ENCODE data around the gene CAMK2A. TPM values are rescaled to one million over a fixed set of nuclear protein-coding genes. Genes with fewer than 3 reads are reported as not detected.

Gene CAMK2A
- total RNA-seq, 1 experiment from 2014 or later: 0.13 TPM

GRCh38 chr5:150321211-150321610 is 31.6 kb upstream of the CAMK2A start:
- no TSS peak for BruUV-seq (replicated peaks)
- Histone ChIP-seq H3K36me3 (ENCODE audit: low read depth) (no peaks in the 10 kb centered on the region), H3K9me2 (ENCODE audit: insufficient read depth) (no peaks in the 10 kb centered on the region), H3K4me3 (no peak overlapping the region), H3F3A (ENCODE audit: insufficient read depth, low read depth) (peaks cover 54% of the 10 kb centered on the region), H3K9me3 (ENCODE audit: insufficient read depth, low read depth) (no peaks in the 10 kb centered on the region), H4K20me1 (ENCODE audit: insufficient read depth) (no peaks in the 10 kb centered on the region), H3K4me1 (replicated peaks; ENCODE audit: insufficient read depth) (peaks cover 70% of the 10 kb centered on the region), H3K27me3 (ENCODE audit: insufficient read depth, low read depth) (no peaks in the 10 kb centered on the region), H2AFZ (no peak overlapping the region), H3K4me2 (peak overlapping the region; percentile 68), H3K27ac (peak overlapping the region; percentile 81), H3K79me2 (ENCODE audit: low read depth) (no peaks in the 10 kb centered on the region)
- ChIA-PET POLR2A (ENCODE audit: unreplicated experiment) (interaction anchor here (0.6 kb wide), 1 partner anchor 774 kb away, joined by 4 read pairs; no protein-coding TSS in a partner anchor), CTCF (no interaction called here)
- no peak for DNase-seq
- TF ChIP-seq CTCF (conservative IDR thresholded peaks at IDR 0.05): no peak
- TF ChIP-seq EZH2 (IDR thresholded peaks at IDR 0.05; ENCODE audit: low read depth): no peak
- intact Hi-C loops (cut with micrococcal nuclease; ENCODE audit: unreplicated experiment): loop anchor here (2.0 to 5.0 kb wide), 2 partner anchors 30 to 59 kb away; no protein-coding TSS in a partner anchor

DNA sequence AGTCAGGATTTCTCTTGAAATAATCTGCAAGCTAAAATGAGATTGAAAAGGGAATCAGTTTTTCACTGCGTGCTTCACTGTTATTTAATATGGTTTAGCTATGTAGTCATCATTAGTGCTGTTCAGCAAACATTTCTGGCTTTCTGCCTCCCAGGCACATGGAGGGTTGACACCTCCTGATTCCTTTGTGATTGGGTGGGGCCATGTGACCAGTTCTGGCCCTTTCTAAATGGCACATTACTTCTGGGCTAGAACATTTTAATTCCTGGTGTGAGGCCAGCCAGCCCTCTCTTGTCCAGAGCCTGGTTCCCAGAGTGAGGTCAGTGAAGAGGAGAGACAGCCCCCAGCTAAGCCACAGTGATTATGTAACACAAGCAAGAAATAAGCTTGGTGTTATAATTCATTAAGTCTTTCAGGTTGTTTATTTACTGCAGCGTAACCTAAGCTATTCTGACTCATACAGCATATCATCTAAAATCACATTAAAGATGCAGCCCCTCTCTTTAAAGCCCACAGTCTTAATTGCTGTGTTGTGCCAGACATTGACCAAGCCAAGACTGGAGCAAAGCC is 30.6 kb upstream of the CAMK2A start:
- H3K4me1 ChIP-seq (replicated peaks; ENCODE audit: insufficient read depth): peaks cover 70% of the 10 kb centered on the region
- no peaks in the 10 kb centered on the region for H3K79me2 ChIP-seq (ENCODE audit: low read depth)
- no peaks in the 10 kb centered on the region for H3K27me3 ChIP-seq (ENCODE audit: insufficient read depth, low read depth)
- H4K20me1 ChIP-seq (ENCODE audit: insufficient read depth): no peaks in the 10 kb centered on the region
- peak overlapping the region; percentile 81 for H3K27ac ChIP-seq
- intact Hi-C loops (cut with micrococcal nuclease; ENCODE audit: unreplicated experiment): loop anchor here (2.0 to 5.0 kb wide), 2 partner anchors 31 to 58 kb away; no protein-coding TSS in a partner anchor
- CTCF ChIA-PET: no interaction called here
- H3K4me3 ChIP-seq: no peak overlapping the region
- H3K9me3 ChIP-seq (ENCODE audit: insufficient read depth, low read depth): no peaks in the 10 kb centered on the region
- no TSS peak for BruUV-seq (replicated peaks)
- H3K36me3 ChIP-seq (ENCODE audit: low read depth): no peaks in the 10 kb centered on the region
- H3K4me2 ChIP-seq: peak overlapping the region; percentile 68
- TF ChIP-seq CTCF (conservative IDR thresholded peaks at IDR 0.05) (no peak), EZH2 (IDR thresholded peaks at IDR 0.05; ENCODE audit: low read depth) (no peak)
- no peaks in the 10 kb centered on the region for H3K9me2 ChIP-seq (ENCODE audit: insufficient read depth)
- H2AFZ ChIP-seq: no peak overlapping the region
- peaks cover 56% of the 10 kb centered on the region for H3F3A ChIP-seq (ENCODE audit: insufficient read depth, low read depth)
- POLR2A ChIA-PET (ENCODE audit: unreplicated experiment): interaction anchor here (0.6 to 0.7 kb wide), 2 partner anchors 96 to 299 kb away, joined by 3 read pairs; no protein-coding TSS in a partner anchor
- DNase-seq: peak; percentile 89 to 99

DNA sequence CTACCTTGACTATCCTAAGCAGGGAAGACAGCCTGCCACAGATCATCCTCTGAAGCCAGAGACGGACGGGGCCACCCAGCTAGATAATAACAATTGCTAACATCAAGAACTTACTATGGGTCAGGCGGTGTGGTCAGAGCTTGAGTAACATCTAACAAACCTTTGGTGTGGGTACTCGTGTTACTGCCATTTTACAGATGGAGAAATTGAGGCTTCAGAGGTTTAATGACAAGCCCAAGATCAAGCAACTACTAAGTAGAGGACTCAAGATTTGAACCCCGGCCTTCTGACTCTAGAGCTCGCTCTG is 29.9 kb upstream of the CAMK2A start:
- CTCF ChIA-PET: no interaction called here
- H2AFZ ChIP-seq: no peak overlapping the region
- H3K9me2 ChIP-seq (ENCODE audit: insufficient read depth): no peaks in the 10 kb centered on the region
- H4K20me1 ChIP-seq (ENCODE audit: insufficient read depth): no peaks in the 10 kb centered on the region
- no peaks in the 10 kb centered on the region for H3K36me3 ChIP-seq (ENCODE audit: low read depth)
- POLR2A ChIA-PET (ENCODE audit: unreplicated experiment): interaction anchor here (0.6 to 0.7 kb wide), 2 partner anchors 100 to 298 kb away, joined by 3 to 17 read pairs; no protein-coding TSS in a partner anchor
- no TSS peak for BruUV-seq (replicated peaks)
- no peak overlapping the region for H3K4me3 ChIP-seq
- no peak for TF ChIP-seq CTCF (conservative IDR thresholded peaks at IDR 0.05)
- TF ChIP-seq EZH2 (IDR thresholded peaks at IDR 0.05; ENCODE audit: low read depth): no peak
- intact Hi-C loops (cut with micrococcal nuclease; ENCODE audit: unreplicated experiment): no loop called here
- H3K79me2 ChIP-seq (ENCODE audit: low read depth): no peaks in the 10 kb centered on the region
- no peaks in the 10 kb centered on the region for H3K9me3 ChIP-seq (ENCODE audit: insufficient read depth, low read depth)
- peak overlapping the region; percentile 68 for H3K4me2 ChIP-seq
- DNase-seq: no peak
- H3F3A ChIP-seq (ENCODE audit: insufficient read depth, low read depth): peaks cover 56% of the 10 kb centered on the region
- H3K27ac ChIP-seq: peak overlapping the region; percentile 81
- H3K27me3 ChIP-seq (ENCODE audit: insufficient read depth, low read depth): no peaks in the 10 kb centered on the region
- H3K4me1 ChIP-seq (replicated peaks; ENCODE audit: insufficient read depth): peaks cover 70% of the 10 kb centered on the region
